Measurements from ENCODE around the gene ZMYND19. TPM values are rescaled to one million over a fixed set of nuclear protein-coding genes. Genes with fewer than 3 reads are reported as not detected.

Gene ZMYND19
- total and polyA plus RNA-seq, 2 donors (not counting 3 experiments of a cell fraction or from before 2014, with no cell fraction given) = 22.8 to 32.6 TPM

- FAIRE-seq (no peak), DNase-seq (ENCODE audit: low read depth, low spot score) (no peak)
- H2AFZ ChIP-seq (ENCODE audit: low read depth, low read length) = no peak overlapping the region
- H3K79me2 ChIP-seq (ENCODE audit: control insufficient read depth, insufficient read depth, low read length) = peaks cover 5% of the 10 kb centered on the region
- dilution Hi-C loops (cut with MboI; ENCODE audit: extremely low pct_ligation_motif_present, low sequenced_read_pairs) = no loop called here
- BruUV-seq (replicated peaks) = no TSS peak
- no peak for TF ChIP-seq MAX (IDR thresholded peaks at IDR 0.05; ENCODE audit: insufficient read depth, insufficient read length)
- TF ChIP-seq MYC (IDR thresholded peaks at IDR 0.05; ENCODE audit: low read depth, low read length) = no peak
- TF ChIP-seq POLR2A (IDR thresholded peaks at IDR 0.05; ENCODE audit: low read depth, low read length) = no peak
- TF ChIP-seq EZH2 (IDR thresholded peaks at IDR 0.05; ENCODE audit: borderline replicate concordance, low read depth, low read length, severe bottlenecking) = no peak
- no peak for TF ChIP-seq JUN (IDR thresholded peaks at IDR 0.05; ENCODE audit: borderline replicate concordance, insufficient read depth, insufficient read length, low read depth)
- no peak for TF ChIP-seq POLR2AphosphoS5 (IDR thresholded peaks at IDR 0.05; ENCODE audit: insufficient read depth, low read depth, low read length)
- no peak for TF ChIP-seq FOS (IDR thresholded peaks at IDR 0.05; ENCODE audit: borderline replicate concordance, insufficient read depth, low read length)
- TF ChIP-seq CTCF (IDR thresholded peaks at IDR 0.05; ENCODE audit: extremely low read depth in 1 of 2, insufficient read depth in 1 of 2, low read depth in 1 of 2, low read length in 2 of 2) = no peak
- TF ChIP-seq GATA2 (IDR thresholded peaks at IDR 0.05; ENCODE audit: insufficient read depth, insufficient read length, low read depth, low read length) = no peak
- no peaks in the 10 kb centered on the region for H3K9me3 ChIP-seq (replicated peaks; ENCODE audit: control insufficient read depth, insufficient read depth, low read length)
- ChIA-PET CTCF (interaction anchor here (0.8 to 0.9 kb wide), 2 partner anchors 13 kb away, joined by 3 read pairs; no protein-coding TSS in a partner anchor), POLR2A (no interaction called here)
- no peak overlapping the region for H3K4me3 ChIP-seq (replicated peaks in 1 of 3; ENCODE audit: insufficient read depth in 1 of 3, low read depth in 1 of 3, low read length in 3 of 3)
- H3K27me3 ChIP-seq (ENCODE audit: control insufficient read depth in 2 of 2, insufficient read depth in 2 of 2, low read length in 2 of 2) = no peaks in the 10 kb centered on the region
- H3K4me1 ChIP-seq (ENCODE audit: control insufficient read depth, extremely low read depth, insufficient read depth, low read length) = peaks cover 9% of the 10 kb centered on the region
- no peaks in the 10 kb centered on the region for H3K36me3 ChIP-seq (ENCODE audit: control insufficient read depth in 2 of 2, extremely low read depth in 1 of 2, insufficient read depth in 2 of 2, low read length in 2 of 2)
- no peaks in the 10 kb centered on the region for H3K9me1 ChIP-seq (replicated peaks; ENCODE audit: control insufficient read depth, extremely low read depth, insufficient read depth, low read length)
- intact Hi-C loops (cut with micrococcal nuclease) = no loop called here
- no peak overlapping the region for H3K27ac ChIP-seq (ENCODE audit: insufficient read depth, low read depth, low read length)
- H3K4me2 ChIP-seq (ENCODE audit: insufficient read depth, low read length) = no peak overlapping the region
- no peaks in the 10 kb centered on the region for H4K20me1 ChIP-seq (replicated peaks; ENCODE audit: control insufficient read depth, extremely low read depth, insufficient read depth, low read length)
- H3K9ac ChIP-seq (replicated peaks; ENCODE audit: extremely low read depth, insufficient read depth, low read length) = no peak overlapping the region
Observed at GRCh38 chr9:137547687-137548543, 42.4 kb downstream of the ZMYND19 start.
